IMR-90 (cell line): ENCODE measurements around the gene MYF6. TPM values are rescaled to one million over a fixed set of nuclear protein-coding genes. Genes with fewer than 3 reads are reported as not detected.

Experiments used
- ATAC-seq: fragments of 200-7000 bp; cut with Tn5 transposase; 2 replicates; pipeline ENCODE4 v1.9.1; 2020; ENCODE audit warnings: low read depth, mild to moderate bottlenecking, moderate library complexity
- BruUV-seq: library from RNA; stranded (reverse); fragments of 400-500 nt; replicated peaks from 2 replicates; lab custom pipeline; 2021; lab: Mats Ljungman, UMichigan
- CTCF ChIA-PET: fragments of 300-600 bp; formaldehyde crosslinking; extraction: SDS; loops from one replicate; lab custom pipeline; 2021; ENCODE audit warnings: antibody characterized with exemption; lab: Yijun Ruan, JAX
- POLR2A ChIA-PET: fragments of 300-600 bp; sonication (Branson Sonifier 250); formaldehyde crosslinking; loops from one replicate; lab custom pipeline; 2022; ENCODE audit warnings: antibody characterized with exemption; ENCODE audit not compliant: unreplicated experiment; lab: Charles Lee
- DNase-seq: peaks from one replicate; pipeline ENCODE4 v3.0.0; 2013
- H2AFZ ChIP-seq: replicated peaks from 2 replicates; pipeline ENCODE3; 2013; ENCODE audit warnings: low read length, mild to moderate bottlenecking; ENCODE audit not compliant: poor library complexity
- H2AK5ac ChIP-seq: 2 replicates; pipeline ENCODE4 v1.6.1; 2013; ENCODE audit warnings: low read depth, low read length, inconsistent platforms
- H2AK9ac ChIP-seq: replicated peaks from 2 replicates; pipeline ENCODE3; 2013; ENCODE audit warnings: mild to moderate bottlenecking, low read depth, low read length, moderate library complexity; ENCODE audit not compliant: poor library complexity
- H2BK120ac ChIP-seq: 2 replicates; pipeline ENCODE4 v1.6.1; 2013; ENCODE audit warnings: low read depth, low read length, inconsistent platforms
- H2BK15ac ChIP-seq: 3 replicates; pipeline ENCODE4 v1.6.1; 2013; ENCODE audit warnings: low read depth, low read length, inconsistent platforms
- H2BK20ac ChIP-seq: 2 replicates; pipeline ENCODE4 v1.6.1; 2013; ENCODE audit warnings: low read depth, mild to moderate bottlenecking, inconsistent platforms, low read length, moderate library complexity
- H2BK5ac ChIP-seq: 2 replicates; pipeline ENCODE4 v1.6.1; 2013; ENCODE audit warnings: mild to moderate bottlenecking, low read depth, low read length, inconsistent platforms; ENCODE audit not compliant: poor library complexity, severe bottlenecking
- H3K14ac ChIP-seq: replicated peaks from 2 replicates; pipeline ENCODE4 v1.6.1; 2013; ENCODE audit warnings: low read depth, low read length, inconsistent platforms
- H3K18ac ChIP-seq: 2 replicates; pipeline ENCODE4 v1.6.1; 2013; ENCODE audit warnings: low read depth, low read length, control low read depth
- H3K23ac ChIP-seq: 2 replicates; pipeline ENCODE4 v1.6.1; 2013; ENCODE audit warnings: low read depth, low read length, inconsistent platforms
- H3K27ac ChIP-seq: 2 replicates; pipeline ENCODE4 v1.5.1; 2013; ENCODE audit warnings: mild to moderate bottlenecking, control low read depth, low read length; ENCODE audit not compliant: insufficient read depth
- H3K27me3 ChIP-seq: 2 replicates; pipeline ENCODE4 v1.6.1; 2013; ENCODE audit warnings: low read length; ENCODE audit not compliant: control insufficient read depth, insufficient read depth
- H3K36me3 ChIP-seq: 2 replicates; pipeline ENCODE4 v1.6.1; 2013; ENCODE audit warnings: low read length, mixed read lengths; ENCODE audit not compliant: control insufficient read depth, insufficient read depth
- H3K4ac ChIP-seq: 2 replicates; pipeline ENCODE4 v1.6.1; 2013; ENCODE audit warnings: low read depth, low read length, inconsistent platforms
- H3K4me1 ChIP-seq: 2 replicates; pipeline ENCODE4 v1.6.1; 2013; ENCODE audit warnings: low read length, mixed read lengths; ENCODE audit not compliant: control insufficient read depth, insufficient read depth
- H3K4me2 ChIP-seq: 2 replicates; pipeline ENCODE4 v1.6.1; 2013; ENCODE audit warnings: low read depth, mild to moderate bottlenecking, control low read depth, low read length, moderate library complexity
- H3K4me3 ChIP-seq: 2 replicates; pipeline ENCODE4 v1.5.1; 2013; ENCODE audit warnings: low read depth, mild to moderate bottlenecking, control low read depth, low read length, moderate library complexity; ENCODE audit not compliant: insufficient read depth
- H3K56ac ChIP-seq: 2 replicates; pipeline ENCODE4 v1.6.1; 2013; ENCODE audit warnings: low read length, inconsistent platforms; ENCODE audit not compliant: insufficient read depth; ENCODE audit errors: extremely low read depth
- H3K79me1 ChIP-seq, 2 experiments: 2 replicates each; pipeline ENCODE4 v1.6.1; 2013; ENCODE audit warnings: low read length in 2 of 2, inconsistent platforms in 1 of 2, low read depth in 1 of 2
- H3K9ac ChIP-seq: 2 replicates; pipeline ENCODE4 v1.6.1; 2013; ENCODE audit warnings: low read depth, low read length, control low read depth
- H3K9me1 ChIP-seq: 2 replicates; pipeline ENCODE4 v1.6.1; 2013; ENCODE audit warnings: low read length, inconsistent platforms; ENCODE audit not compliant: insufficient read depth
- H3K9me3 ChIP-seq: 2 replicates; pipeline ENCODE4 v1.6.1; 2013; ENCODE audit warnings: low read length; ENCODE audit not compliant: control insufficient read depth, insufficient read depth
- H4K20me1 ChIP-seq: 2 replicates; pipeline ENCODE4 v1.6.1; 2013; ENCODE audit warnings: low read length, inconsistent platforms; ENCODE audit not compliant: insufficient read depth
- H4K5ac ChIP-seq: 2 replicates; pipeline ENCODE4 v1.6.1; 2013; ENCODE audit warnings: mild to moderate bottlenecking, low read depth, low read length, control low read depth
- H4K8ac ChIP-seq, 2 experiments: 2 replicates each; pipeline ENCODE4 v1.6.1; 2013; ENCODE audit warnings: low read depth in 2 of 2, low read length in 2 of 2, control low read depth in 1 of 2, inconsistent platforms in 1 of 2
- H4K91ac ChIP-seq: 2 replicates; pipeline ENCODE4 v1.6.1; 2013; ENCODE audit warnings: low read depth, low read length, inconsistent platforms; ENCODE audit not compliant: insufficient read depth
- MAFK ChIP-seq: IDR thresholded peaks from 2 replicates; pipeline ENCODE4 v1.6.1; 2012; ENCODE audit warnings: low read depth, low read length, improper control_type of control experiment
- WGBS, 2 experiments: methylation state at CpG; one replicate each; pipeline versions ENCODE4 v1.1.5 to v1.1.7; 2013; ENCODE audit warnings: missing lambda C conversion rate in 2 of 2; ENCODE audit not compliant: insufficient read length in 1 of 2; ENCODE audit errors: extremely low coverage in 2 of 2; 5-methylcytosine and 5-hydroxymethylcytosine counted together
- dilution Hi-C: fragments of 300-500 bp; cut with HindIII; formaldehyde crosslinking; loops from one replicate; pipeline ENCODE4 v1.14.3; 2018; ENCODE audit warnings: low sequenced_read_pairs; ENCODE audit not compliant: unreplicated experiment
- in situ Hi-C: fragments of 300-500 bp; cut with MboI; formaldehyde crosslinking; loops from 3 replicates; pipeline ENCODE4 v1.14.3; 2019; ENCODE audit warnings: low sequenced_read_pairs, inconsistent platforms, mixed read lengths
- intact Hi-C: fragments of 100-400 bp; cut with micrococcal nuclease; formaldehyde crosslinking; loops from 2 replicates; pipeline ENCODE4 v1.10.0; 2022
- polyA plus RNA-seq, 3 experiments: library from polyadenylated mRNA; depleted of rRNA; stranded (reverse); fragments of >200 nt; gene quantifications; 2 replicates each; pipeline ENCODE4 v1.2.3, GENCODE V29; 2012; ENCODE audit warnings: low replicate concordance in 1 of 3
- total RNA-seq: library from RNA; depleted of rRNA; stranded (reverse); fragments of >200 nt; gene quantifications from 2 replicates; pipeline ENCODE4 v1.2.3, GENCODE V29; 2012

MYF6 gene
- total and polyA plus RNA-seq, 2 of the 4 experiments (the other 2 are of a cell fraction) = not detected

DNA sequence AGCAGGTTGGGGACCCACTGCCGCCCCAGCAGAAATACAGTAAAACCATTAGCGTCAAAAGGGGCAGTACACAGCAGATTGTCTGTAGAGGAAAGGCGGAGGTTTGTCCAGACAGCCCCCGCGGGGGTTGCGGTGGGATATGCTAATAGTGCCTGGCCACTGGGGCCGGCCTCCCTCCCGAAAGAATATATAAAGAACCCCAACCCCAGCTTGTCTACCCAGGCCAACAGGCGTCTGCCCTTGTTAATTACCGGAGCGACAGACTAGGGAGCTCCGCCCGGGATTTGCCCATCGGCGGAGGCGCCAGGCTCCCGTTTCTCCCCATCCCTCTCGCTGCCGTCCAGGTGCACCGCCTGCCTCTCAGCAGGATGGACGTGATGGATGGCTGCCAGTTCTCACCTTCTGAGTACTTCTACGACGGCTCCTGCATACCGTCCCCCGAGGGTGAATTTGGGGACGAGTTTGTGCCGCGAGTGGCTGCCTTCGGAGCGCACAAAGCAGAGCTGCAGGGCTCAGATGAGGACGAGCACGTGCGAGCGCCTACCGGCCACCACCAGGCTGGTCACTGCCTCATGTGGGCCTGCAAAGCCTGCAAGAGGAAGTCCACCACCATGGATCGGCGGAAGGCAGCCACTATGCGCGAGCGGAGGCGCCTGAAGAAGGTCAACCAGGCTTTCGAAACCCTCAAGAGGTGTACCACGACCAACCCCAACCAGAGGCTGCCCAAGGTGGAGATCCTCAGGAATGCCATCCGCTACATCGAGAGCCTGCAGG lies 9.4 kb downstream of the MYF6 start, which contains the start of gene MYF5:
Gene MYF5, plus strand, starts transcription at position 217 of the 774 bp plus-strand sequence. Its CDS starts 152 bp downstream, at position 369.
- ChIA-PET POLR2A (no interaction called here), CTCF (no interaction called here)
- ATAC-seq (no peak), DNase-seq (no peak)
- H3K79me1 ChIP-seq = no peaks in the 10 kb centered on the region
- H2AK5ac ChIP-seq = no peak within 1 kb of the TSS
- no peak within 1 kb of the TSS for H3K9ac ChIP-seq
- H4K5ac ChIP-seq = no peak within 1 kb of the TSS
- H4K20me1 ChIP-seq = no peaks in the 10 kb centered on the region
- no peak within 1 kb of the TSS for H3K23ac ChIP-seq
- intact Hi-C loops (no loop called here), dilution Hi-C loops (no loop called here), in situ Hi-C loops (no loop called here)
- TF ChIP-seq MAFK = no peak
- no peak within 1 kb of the TSS for H3K56ac ChIP-seq
- H2AK9ac ChIP-seq = no peak within 1 kb of the TSS
- H3K4ac ChIP-seq = no peak within 1 kb of the TSS
- no peaks in the 10 kb centered on the region for H3K9me1 ChIP-seq
- H3K36me3 ChIP-seq = no peaks in the 10 kb centered on the region
- 69% methylated on average over 20 of the region's 45 CpGs; no CpG with 5 or more reads in 1 of the 2 experiments for WGBS, 2 experiments
- no TSS peak for BruUV-seq
- H3K9me3 ChIP-seq = no peaks in the 10 kb centered on the region
- no peak within 1 kb of the TSS for H3K4me3 ChIP-seq
- no peak within 1 kb of the TSS for H3K27ac ChIP-seq
- H2BK5ac ChIP-seq = no peak within 1 kb of the TSS
- no peak within 1 kb of the TSS for H3K18ac ChIP-seq
- no peaks in the 10 kb centered on the region for H3K27me3 ChIP-seq
- no peak within 1 kb of the TSS for H3K4me2 ChIP-seq
- H2BK20ac ChIP-seq = no peak within 1 kb of the TSS
- H3K14ac ChIP-seq = no peak within 1 kb of the TSS
- peak within 1 kb of the TSS; percentile 27 for H2AFZ ChIP-seq
- no peak within 1 kb of the TSS for H4K91ac ChIP-seq
- H3K4me1 ChIP-seq = no peaks in the 10 kb centered on the region
- no peak within 1 kb of the TSS for H2BK15ac ChIP-seq
- no peak within 1 kb of the TSS for H4K8ac ChIP-seq
- no peak within 1 kb of the TSS for H2BK120ac ChIP-seq
